Measurements from ENCODE around the gene ARHGEF17.

ARHGEF17 gene

GRCh38 chr11:73292525-73292894 lies 15.6 kb upstream of the ARHGEF17 start:
- no peak for DNase-seq (ENCODE audit: low read depth in 1 of 2, low spot score in 1 of 2)

- DNase-seq (ENCODE audit: low read depth in 1 of 2, low spot score in 1 of 2), result no peak
These were observed 14.6 kb upstream of the ARHGEF17 start for GRCh38 chr11:73293356-73293936.

- no peak for DNase-seq (ENCODE audit: low read depth in 1 of 2, low spot score in 1 of 2)
These were observed 13.5 kb upstream of the ARHGEF17 start for GRCh38 chr11:73294604-73295003.

GRCh38 chr11:73295241-73295995 lies 12.7 kb upstream of the ARHGEF17 start:
- DNase-seq (ENCODE audit: low read depth in 1 of 2, low spot score in 1 of 2), result peak; percentile 49 to 56

- DNase-seq (ENCODE audit: low read depth in 1 of 2, low spot score in 1 of 2), result no peak
These were observed 12.1 kb upstream of the ARHGEF17 start for GRCh38 chr11:73295996-73296318.

- DNase-seq (ENCODE audit: low read depth in 1 of 2, low spot score in 1 of 2), result no peak
These were observed 11.4 kb upstream of the ARHGEF17 start for GRCh38 chr11:73296501-73297230.

- DNase-seq (ENCODE audit: low read depth in 1 of 2, low spot score in 1 of 2), result no peak
These were observed 10.9 kb upstream of the ARHGEF17 start for GRCh38 chr11:73297231-73297590.

GRCh38 chr11:73297702-73298101 lies 10.4 kb upstream of the ARHGEF17 start:
- DNase-seq (ENCODE audit: low read depth in 1 of 2, low spot score in 1 of 2), result no peak

GRCh38 chr11:73298233-73298632 lies 9.8 kb upstream of the ARHGEF17 start:
- DNase-seq (ENCODE audit: low read depth in 1 of 2, low spot score in 1 of 2), result no peak

- DNase-seq (ENCODE audit: low read depth in 1 of 2, low spot score in 1 of 2), result no peak
These were observed 8.3 kb upstream of the ARHGEF17 start for GRCh38 chr11:73299751-73300150.

- no peak for DNase-seq (ENCODE audit: low read depth in 1 of 2, low spot score in 1 of 2)
These were observed 1.8 kb upstream of the ARHGEF17 start for GRCh38 chr11:73306069-73306841.

- no peak for DNase-seq (ENCODE audit: low read depth in 1 of 2, low spot score in 1 of 2)
These were observed 1.1 kb upstream of the ARHGEF17 start for GRCh38 chr11:73306977-73307322.

GRCh38 chr11:73307323-73308002 lies 613 bp upstream of the ARHGEF17 start:
- peak; percentile 76 to 89 for DNase-seq (ENCODE audit: low read depth in 1 of 2, low spot score in 1 of 2)

- DNase-seq (ENCODE audit: low read depth in 1 of 2, low spot score in 1 of 2), result no peak
These were observed 1.2 kb downstream of the ARHGEF17 start for GRCh38 chr11:73308961-73309919.

GRCh38 chr11:73310076-73310475 lies 2.0 kb downstream of the ARHGEF17 start:
- DNase-seq (ENCODE audit: low read depth in 1 of 2, low spot score in 1 of 2), result no peak

GRCh38 chr11:73310661-73311393 lies 2.8 kb downstream of the ARHGEF17 start:
- DNase-seq (ENCODE audit: low read depth in 1 of 2, low spot score in 1 of 2), result no peak

GRCh38 chr11:73311394-73311869 lies 3.4 kb downstream of the ARHGEF17 start:
- no peak for DNase-seq (ENCODE audit: low read depth in 1 of 2, low spot score in 1 of 2)

GRCh38 chr11:73312036-73312435 lies 4.0 kb downstream of the ARHGEF17 start:
- DNase-seq (ENCODE audit: low read depth in 1 of 2, low spot score in 1 of 2), result no peak

GRCh38 chr11:73312851-73313327 lies 4.8 kb downstream of the ARHGEF17 start:
- DNase-seq (ENCODE audit: low read depth in 1 of 2, low spot score in 1 of 2), result no peak
